HCT116 (cell line): Measurements from ENCODE around the gene CDH7. TPM values are rescaled to one million over a fixed set of nuclear protein-coding genes. Genes with fewer than 3 reads are reported as not detected.

ENCODE experiments used
- ATAC-seq: fragments of 200-7000 bp; cut with Tn5 transposase; 2 replicates; pipeline ENCODE4 v1.9.1; 2020; ENCODE audit warnings: mild to moderate bottlenecking, moderate library complexity
- BruUV-seq: library from RNA; stranded (reverse); fragments of 400-500 nt; replicated peaks from 2 replicates; lab custom pipeline; 2021; lab: Mats Ljungman, UMichigan
- CTCF ChIA-PET: fragments of 300-600 bp; sonication (Branson Sonifier 250); formaldehyde crosslinking; loops from one replicate; lab custom pipeline; 2021; ENCODE audit warnings: antibody characterized with exemption; lab: Charles Lee
- POLR2A ChIA-PET: fragments of 300-600, 350-600 bp; sonication (Branson Sonifier 250); formaldehyde crosslinking; loops from one replicate; lab custom pipeline; 2021; ENCODE audit warnings: antibody characterized with exemption; lab: Charles Lee
- RAD21 ChIA-PET, 2 experiments: fragments of 300-600 bp; sonication (Branson Sonifier 250); formaldehyde crosslinking; loops; one replicate each; lab custom pipeline; 2023; ENCODE audit warnings: low total read pairs in 2 of 2; ENCODE audit not compliant: uncharacterized antibody in 2 of 2, unreplicated experiment in 2 of 2, low non-redundant PET in 1 of 2; lab: Charles Lee
- DNase-seq: peaks from one replicate; pipeline ENCODE4 v3.0.0-alpha.2; 2010; ENCODE audit warnings: low read depth, low spot score
- H2AFZ ChIP-seq: fragments of 200-600 bp; shearing (Covaris generic), sonication (generic); 2 replicates; pipeline ENCODE4 v1.6.1; 2017; ENCODE audit warnings: low read depth, mixed run types, mixed read lengths, antibody characterized with exemption, low read length; ENCODE audit not compliant: poor library complexity, severe bottlenecking
- H3K27ac ChIP-seq: 2 replicates; pipeline ENCODE4 v1.5.1; 2012; ENCODE audit warnings: low read depth, low read length
- H3K27me3 ChIP-seq: fragments of 200-600 bp; sonication (generic); 2 replicates; pipeline ENCODE4 v1.6.1; 2016; ENCODE audit warnings: mixed run types, low read length, mixed read lengths; ENCODE audit not compliant: insufficient read depth
- H3K36me3 ChIP-seq, 2 experiments: fragments of 200-500 bp in 1 of 2; fragments of 200-600 bp in 1 of 2; sonication (Bioruptor generic) in 1 of 2; sonication (generic) in 1 of 2; 2 replicates each; pipeline versions ENCODE4 v1.5.1 to v1.6.1; 2014 to 2016; ENCODE audit warnings: low read length in 2 of 2, inconsistent platforms in 1 of 2, mixed read lengths in 1 of 2, mixed run types in 1 of 2; ENCODE audit not compliant: insufficient read depth in 2 of 2, control insufficient read depth in 1 of 2
- H3K4me1 ChIP-seq, 2 experiments: fragments of 200-600 bp in 1 of 2; sonication (generic) in 1 of 2; 2 replicates each; pipeline versions ENCODE4 v1.5.1 to v1.6.1; 2012 to 2017; ENCODE audit warnings: low read length in 2 of 2, inconsistent platforms in 1 of 2, mild to moderate bottlenecking in 1 of 2, mixed read lengths in 1 of 2, mixed run types in 1 of 2, moderate library complexity in 1 of 2; ENCODE audit not compliant: insufficient read depth in 2 of 2, control insufficient read depth in 1 of 2
- H3K4me2 ChIP-seq: fragments of 200-600 bp; sonication (generic); 2 replicates; pipeline ENCODE4 v1.6.1; 2017; ENCODE audit warnings: mixed run types, low read length, mixed read lengths
- H3K4me3 ChIP-seq, 2 experiments: fragments of 200-600 bp in 1 of 2; sonication (generic) in 1 of 2; replicated peaks in 1 of 2; 2 replicates each; pipeline ENCODE4 v1.5.1; 2011 to 2016; ENCODE audit warnings: low read length in 2 of 2, control low read depth in 1 of 2, low read depth in 1 of 2, mild to moderate bottlenecking in 1 of 2, mixed read lengths in 1 of 2, mixed run types in 1 of 2
- H3K79me2 ChIP-seq: fragments of 200-600 bp; sonication (generic); 2 replicates; pipeline ENCODE4 v1.6.1; 2017; ENCODE audit warnings: mild to moderate bottlenecking, mixed run types, low read length, moderate library complexity, mixed read lengths; ENCODE audit not compliant: insufficient read depth
- H3K9ac ChIP-seq: fragments of 200-600 bp; sonication (generic); 2 replicates; pipeline ENCODE4 v1.6.1; 2016; ENCODE audit warnings: low read length, mixed read lengths
- H3K9me2 ChIP-seq: fragments of 200-600 bp; sonication (generic), shearing (Covaris generic); 2 replicates; pipeline ENCODE4 v1.6.1; 2017; ENCODE audit warnings: mixed run types, mild to moderate bottlenecking, moderate library complexity; ENCODE audit not compliant: insufficient read depth
- H3K9me3 ChIP-seq, 2 experiments: fragments of 200-500 bp in 1 of 2; fragments of 200-600 bp in 1 of 2; sonication (Bioruptor generic) in 1 of 2; sonication (generic) in 1 of 2; 2 replicates each; pipeline ENCODE4 v1.6.1; 2014 to 2017; ENCODE audit warnings: low read length in 2 of 2, mixed read lengths in 2 of 2, inconsistent platforms in 1 of 2, low read depth in 1 of 2, mild to moderate bottlenecking in 1 of 2, mixed run types in 1 of 2, moderate library complexity in 1 of 2; ENCODE audit not compliant: control insufficient read depth in 1 of 2, insufficient read depth in 1 of 2
- H4K20me1 ChIP-seq: fragments of 200-600 bp; sonication (generic), shearing (Covaris generic); 2 replicates; pipeline ENCODE4 v1.6.1; 2017; ENCODE audit warnings: mixed run types, mild to moderate bottlenecking, moderate library complexity; ENCODE audit not compliant: insufficient read depth
- ATF3 ChIP-seq: IDR thresholded peaks from 2 replicates; pipeline ENCODE4 v1.6.1; 2012
- CBX3 ChIP-seq: IDR thresholded peaks from 2 replicates; pipeline ENCODE4 v1.6.1; 2012; ENCODE audit warnings: low read depth
- CEBPB ChIP-seq: IDR thresholded peaks from 2 replicates; pipeline ENCODE4 v1.6.1; 2012; ENCODE audit warnings: low read depth
- CTCF ChIP-seq, 3 experiments: fragments of 200-600 bp in 1 of 3; sonication (generic) in 1 of 3; IDR thresholded peaks in 2 of 3; conservative IDR thresholded peaks in 1 of 3; 2 replicates each; pipeline ENCODE4 v1.5.1; 2012 to 2017; ENCODE audit warnings: low read depth in 2 of 3, low read length in 2 of 3, antibody characterized with exemption in 1 of 3, borderline replicate concordance in 1 of 3, control low read depth in 1 of 3, mild to moderate bottlenecking in 1 of 3, mixed read lengths in 1 of 3, mixed run types in 1 of 3, moderate library complexity in 1 of 3; ENCODE audit not compliant: insufficient read depth in 1 of 3
- EGR1 ChIP-seq: IDR thresholded peaks from 2 replicates; pipeline ENCODE4 v1.6.1; 2012; ENCODE audit warnings: low read depth
- ELF1 ChIP-seq: IDR thresholded peaks from 2 replicates; pipeline ENCODE4 v1.6.1; 2012; ENCODE audit warnings: low read depth, borderline replicate concordance
- FOSL1 ChIP-seq: IDR thresholded peaks from 2 replicates; pipeline ENCODE4 v1.6.1; 2012; ENCODE audit warnings: low read depth
- MAX ChIP-seq: IDR thresholded peaks from 2 replicates; pipeline ENCODE4 v1.6.1; 2012
- POLR2AphosphoS5 ChIP-seq: IDR thresholded peaks from 2 replicates; pipeline ENCODE4 v1.6.1; 2011; ENCODE audit warnings: mild to moderate bottlenecking, low read depth, low read length, moderate library complexity
- RAD21 ChIP-seq: IDR thresholded peaks from 2 replicates; pipeline ENCODE4 v1.6.1; 2012; ENCODE audit warnings: low read depth, mild to moderate bottlenecking
- SIN3A ChIP-seq: IDR thresholded peaks from 2 replicates; pipeline ENCODE4 v1.6.1; 2012; ENCODE audit warnings: low read depth
- TCF7L2 ChIP-seq: IDR thresholded peaks from 2 replicates; pipeline ENCODE4 v1.7.0; 2011; ENCODE audit warnings: borderline replicate concordance, inconsistent platforms; ENCODE audit not compliant: insufficient read depth, insufficient read length; ENCODE audit errors: extremely low read depth
- YY1 ChIP-seq: IDR thresholded peaks from 2 replicates; pipeline ENCODE4 v1.6.1; 2011; ENCODE audit warnings: low read length, low read depth, moderate library complexity, mild to moderate bottlenecking; ENCODE audit not compliant: insufficient replicate concordance; ENCODE audit errors: extremely low read depth
- ZBTB33 ChIP-seq: IDR thresholded peaks from 2 replicates; pipeline ENCODE4 v1.6.1; 2011; ENCODE audit warnings: mild to moderate bottlenecking, low read length, moderate library complexity; ENCODE audit not compliant: insufficient replicate concordance; ENCODE audit errors: extremely low read depth
- ZFX ChIP-seq: fragments of 450-650 bp; IDR thresholded peaks from 2 replicates; pipeline ENCODE4 v1.6.1; 2017
- ZNF274 ChIP-seq: fragments of 200-500 bp; sonication (Bioruptor generic); IDR thresholded peaks from 2 replicates; pipeline ENCODE4 v1.6.1; 2014; ENCODE audit warnings: mild to moderate bottlenecking, low read depth, low read length, inconsistent platforms
- intact Hi-C: fragments of 100-400 bp; cut with micrococcal nuclease; formaldehyde crosslinking; loops from 2 replicates; pipeline ENCODE4 v1.10.0; 2022
- total RNA-seq: library from RNA; stranded (reverse); gene quantifications from one replicate; pipeline ENCODE4 v1.2.1, GENCODE V29; 2021; ENCODE audit not compliant: unreplicated experiment

CDH7 gene
- total RNA-seq, 1 experiment from 2014 or later: not detected

GRCh38 chr18:65790604-65791003 lies 39.8 kb downstream of the CDH7 start:
- intact Hi-C loops: no loop called here
- no peak for TF ChIP-seq CTCF (IDR thresholded peaks at IDR 0.05 in 2 of 3, conservative IDR thresholded peaks at IDR 0.05 in 1 of 3; ENCODE audit: borderline replicate concordance in 1 of 3, insufficient read depth in 1 of 3, low read depth in 2 of 3, low read length in 2 of 3)
- TF ChIP-seq TCF7L2: no peak
- TF ChIP-seq RAD21: no peak
- no peak for TF ChIP-seq SIN3A
- no peak for TF ChIP-seq CBX3
- no peak for TF ChIP-seq CEBPB
- no peak for TF ChIP-seq ZBTB33
- TF ChIP-seq ZFX: no peak
- TF ChIP-seq YY1: no peak
- TF ChIP-seq ZNF274: no peak
- TF ChIP-seq FOSL1: no peak
- no peak for TF ChIP-seq ATF3
- TF ChIP-seq EGR1: no peak
- TF ChIP-seq MAX: no peak
- TF ChIP-seq POLR2AphosphoS5: no peak
- TF ChIP-seq ELF1: no peak
- peaks cover 3 to 22% of the 10 kb centered on the region in 2 experiments for H3K9me3 ChIP-seq
- no TSS peak for BruUV-seq
- H3K79me2 ChIP-seq: no peaks in the 10 kb centered on the region
- no peaks in the 10 kb centered on the region for H3K4me1 ChIP-seq
- ChIA-PET RAD21 (no interaction called here), POLR2A (no interaction called here), CTCF (no interaction called here)
- H3K27ac ChIP-seq: no peak overlapping the region
- H2AFZ ChIP-seq: no peak overlapping the region
- DNase-seq: no peak
- no peak for ATAC-seq
- no peak overlapping the region for H3K4me3 ChIP-seq
- no peak overlapping the region for H3K4me2 ChIP-seq
- no peaks in the 10 kb centered on the region for H3K27me3 ChIP-seq
- no peaks in the 10 kb centered on the region for H3K36me3 ChIP-seq
- H3K9ac ChIP-seq: no peak overlapping the region
- no peaks in the 10 kb centered on the region for H4K20me1 ChIP-seq
- H3K9me2 ChIP-seq: no peaks in the 10 kb centered on the region
